Measurements from ENCODE around the gene CBX2. TPM values are rescaled to one million over a fixed set of nuclear protein-coding genes. Genes with fewer than 3 reads are reported as not detected.

Gene CBX2
- total and polyA plus RNA-seq, 2 of the 4 experiments (the other 2 are of a cell fraction) = 2.0 to 3.2 TPM

DNA sequence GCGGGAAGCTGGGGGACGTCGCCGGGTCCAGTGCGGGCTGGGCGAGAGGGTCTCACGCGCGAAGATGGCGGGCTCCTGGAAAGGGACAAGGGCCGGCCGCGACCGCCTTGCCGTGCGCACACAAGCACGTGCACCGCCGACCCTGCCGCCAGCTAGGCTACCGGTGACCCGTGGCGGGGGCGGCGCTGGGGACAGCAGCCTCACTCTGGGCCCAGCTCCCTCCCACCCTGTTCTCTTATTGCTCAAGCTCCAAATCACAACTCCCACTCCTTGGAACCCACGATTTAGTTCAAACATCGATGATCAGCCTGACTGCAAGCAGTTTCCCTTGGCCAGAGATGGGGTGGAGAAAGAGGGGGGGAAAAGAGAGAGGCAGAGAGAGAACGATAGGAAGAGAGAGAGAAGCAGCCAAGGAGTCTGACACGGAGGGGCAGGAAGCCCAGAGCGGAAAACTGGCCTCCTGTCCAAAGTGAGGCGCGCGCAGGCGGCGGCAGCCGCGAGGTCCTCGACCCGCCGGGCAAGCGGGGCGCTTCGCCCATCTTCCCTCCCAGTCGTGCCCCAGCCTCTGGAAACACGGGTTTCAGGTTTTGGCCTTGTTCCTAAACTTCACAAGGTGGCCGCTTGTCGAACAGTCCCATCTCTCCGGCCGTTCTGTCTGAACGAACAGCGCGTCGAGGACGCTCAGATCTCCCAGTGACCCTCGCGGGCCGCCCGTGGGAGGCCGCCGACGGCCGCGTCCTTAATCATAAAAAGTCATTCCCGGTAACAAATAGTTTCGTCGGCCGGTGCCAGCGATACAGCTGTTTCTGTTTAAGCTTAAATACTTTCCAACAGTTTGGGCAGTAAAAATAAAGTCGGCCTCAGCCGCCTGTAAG, 20.6 kb downstream of the CBX2 start:
- in situ Hi-C loops (cut with MboI; ENCODE audit: low sequenced_read_pairs) = no loop called here
- Histone ChIP-seq H2BK5ac (ENCODE audit: low read depth, low read length, poor library complexity, severe bottlenecking) (no peak overlapping the region), H2AK9ac (replicated peaks; ENCODE audit: low read depth, low read length, poor library complexity) (peak overlapping the region; percentile 68), H3K36me3 (ENCODE audit: control insufficient read depth, insufficient read depth, low read length) (peaks cover 9% of the 10 kb centered on the region; the same call in 1 of the 2 replicates), H3K56ac (ENCODE audit: extremely low read depth, insufficient read depth, low read length) (no peak overlapping the region), H4K5ac (ENCODE audit: low read depth, low read length) (no peak overlapping the region), H3K27ac (ENCODE audit: insufficient read depth, low read length) (no peak overlapping the region), H3K79me1 (ENCODE audit: low read depth in 1 of 2, low read length in 2 of 2) (peaks cover 8 to 23% of the 10 kb centered on the region in 2 experiments; a peak in 2 of 4 replicates), H3K27me3 (ENCODE audit: control insufficient read depth, insufficient read depth, low read length) (peaks cover 59% of the 10 kb centered on the region), H3K4ac (ENCODE audit: low read depth, low read length) (no peak overlapping the region), H3K23ac (ENCODE audit: low read depth, low read length) (0 out of 2 replicates have a peak overlapping the region, but pooled peaks have one; percentile 38), H3K9ac (ENCODE audit: low read depth, low read length) (no peak overlapping the region), H2AK5ac (ENCODE audit: low read depth, low read length) (peak overlapping the region; percentile 8; the same call in 1 of the 2 replicates), H4K91ac (ENCODE audit: insufficient read depth, low read depth, low read length) (no peak overlapping the region), H3K4me1 (ENCODE audit: control insufficient read depth, insufficient read depth, low read length) (peaks cover 14% of the 10 kb centered on the region), H3K9me3 (ENCODE audit: control insufficient read depth, insufficient read depth, low read length) (peaks cover 6% of the 10 kb centered on the region; the same call in 1 of the 2 replicates), H3K4me2 (ENCODE audit: low read depth, low read length) (no peak overlapping the region), H3K14ac (replicated peaks; ENCODE audit: low read depth, low read length) (no peak overlapping the region), H3K9me1 (ENCODE audit: insufficient read depth, low read length) (peaks cover 5% of the 10 kb centered on the region; the same call in 1 of the 2 replicates), H2BK15ac (ENCODE audit: low read depth, low read length) (no peak overlapping the region), H3K18ac (ENCODE audit: low read depth, low read length) (no peak overlapping the region), H2BK20ac (ENCODE audit: low read depth, low read length) (no peak overlapping the region), H4K20me1 (ENCODE audit: insufficient read depth, low read length) (peaks cover 12% of the 10 kb centered on the region), H2AFZ (replicated peaks; ENCODE audit: low read length, poor library complexity) (peak overlapping the region; percentile 80), H2BK120ac (ENCODE audit: low read depth, low read length) (no peak overlapping the region), H4K8ac (ENCODE audit: low read depth in 2 of 2, low read length in 2 of 2) (no peak overlapping the region), H3K4me3 (ENCODE audit: insufficient read depth, low read depth, low read length) (no peak overlapping the region)
- ChIA-PET CTCF (interaction anchor here (1.2 kb wide), 1 partner anchor 19 kb away, joined by 3 read pairs; no protein-coding TSS in a partner anchor), POLR2A (ENCODE audit: unreplicated experiment) (no interaction called here)
- DNase-seq = no peak
- WGBS, 2 experiments (ENCODE audit: extremely low coverage in 2 of 2, insufficient read length in 1 of 2) = 8% methylated on average over 33 of the region's 70 CpGs; no CpG with 5 or more reads in 1 of the 2 experiments
- no peak for ATAC-seq (ENCODE audit: low read depth)
- intact Hi-C loops (cut with micrococcal nuclease) = no loop called here
- no TSS peak for BruUV-seq (replicated peaks)
- TF ChIP-seq ELK1 (IDR thresholded peaks at IDR 0.05; ENCODE audit: borderline replicate concordance, low read depth, low read length) = no peak
- TF ChIP-seq MAZ (IDR thresholded peaks at IDR 0.05; ENCODE audit: borderline replicate concordance, low read depth, low read length) = no peak
- no peak for TF ChIP-seq RCOR1 (IDR thresholded peaks at IDR 0.05; ENCODE audit: insufficient replicate concordance, low read length)
- TF ChIP-seq RFX5 (IDR thresholded peaks at IDR 0.05; ENCODE audit: low read depth, low read length) = no peak
- no peak for TF ChIP-seq USF2 (IDR thresholded peaks at IDR 0.05; ENCODE audit: low read depth, low read length)
- TF ChIP-seq MXI1 (IDR thresholded peaks at IDR 0.05; ENCODE audit: borderline replicate concordance, low read depth, low read length) = no peak
- no peak for TF ChIP-seq RAD21 (IDR thresholded peaks at IDR 0.05; ENCODE audit: low read length)
- TF ChIP-seq SMC3 (IDR thresholded peaks at IDR 0.05; ENCODE audit: low read depth, low read length) = no peak
- dilution Hi-C loops (cut with HindIII; ENCODE audit: low sequenced_read_pairs, unreplicated experiment) = no loop called here
